ENCODE results near the gene PLEKHH2. TPM values are rescaled to one million over a fixed set of nuclear protein-coding genes. Genes with fewer than 3 reads are reported as not detected.
"Not testable (repeated sequence)": the region's sequence is repeated elsewhere in the genome, so short reads cannot be mapped to it uniquely, and the experiment has no call there.

PLEKHH2 gene
- total RNA-seq, 4 donors from 2014 or later, result 47.1 to 124 (median 74.8) TPM

DNA sequence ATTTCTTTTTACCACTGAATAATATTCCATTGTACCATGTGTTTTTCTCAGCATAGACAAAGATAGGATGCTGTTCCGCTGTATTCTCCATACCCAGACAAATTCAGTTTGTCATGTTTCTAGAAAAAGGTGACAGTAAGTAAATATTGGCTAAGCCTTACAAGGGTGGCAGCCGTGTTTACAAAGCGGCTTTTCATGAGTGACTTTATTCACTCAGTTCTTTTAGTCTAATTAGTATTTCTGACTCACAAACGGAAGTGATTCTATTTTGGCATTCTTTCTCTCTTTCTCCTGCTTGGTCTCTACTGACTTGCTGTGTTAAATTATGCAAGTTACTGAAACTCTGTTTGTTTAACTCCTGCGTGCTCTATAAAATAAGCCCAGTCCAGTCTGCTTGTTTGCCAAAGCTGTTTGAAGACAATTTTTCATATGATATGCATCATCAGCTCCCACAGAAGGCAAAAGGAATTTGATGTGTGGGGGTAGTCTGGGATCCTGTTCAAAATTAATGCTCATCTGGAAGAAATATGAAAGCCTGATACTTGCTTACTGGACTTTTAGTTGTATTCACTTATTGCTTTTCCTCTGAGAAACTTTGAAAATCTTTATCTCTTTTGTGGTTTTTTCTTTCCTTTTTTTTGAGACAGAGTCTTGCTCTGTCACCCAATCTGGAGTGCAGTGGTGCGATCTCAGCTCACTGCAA is 2.3 kb upstream of the PLEKHH2 start:
- intact Hi-C loops (cut with DNase I; ENCODE audit: low total_unique reads), result no loop called here
- peak in 1 of 2 donors; percentile 30 for DNase-seq
- TF ChIP-seq, protein P1, sequence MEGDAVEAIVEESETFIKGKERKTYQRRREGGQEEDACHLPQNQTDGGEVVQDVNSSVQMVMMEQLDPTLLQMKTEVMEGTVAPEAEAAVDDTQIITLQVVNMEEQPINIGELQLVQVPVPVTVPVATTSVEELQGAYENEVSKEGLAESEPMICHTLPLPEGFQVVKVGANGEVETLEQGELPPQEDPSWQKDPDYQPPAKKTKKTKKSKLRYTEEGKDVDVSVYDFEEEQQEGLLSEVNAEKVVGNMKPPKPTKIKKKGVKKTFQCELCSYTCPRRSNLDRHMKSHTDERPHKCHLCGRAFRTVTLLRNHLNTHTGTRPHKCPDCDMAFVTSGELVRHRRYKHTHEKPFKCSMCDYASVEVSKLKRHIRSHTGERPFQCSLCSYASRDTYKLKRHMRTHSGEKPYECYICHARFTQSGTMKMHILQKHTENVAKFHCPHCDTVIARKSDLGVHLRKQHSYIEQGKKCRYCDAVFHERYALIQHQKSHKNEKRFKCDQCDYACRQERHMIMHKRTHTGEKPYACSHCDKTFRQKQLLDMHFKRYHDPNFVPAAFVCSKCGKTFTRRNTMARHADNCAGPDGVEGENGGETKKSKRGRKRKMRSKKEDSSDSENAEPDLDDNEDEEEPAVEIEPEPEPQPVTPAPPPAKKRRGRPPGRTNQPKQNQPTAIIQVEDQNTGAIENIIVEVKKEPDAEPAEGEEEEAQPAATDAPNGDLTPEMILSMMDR (IDR thresholded peaks at IDR 0.05), result no peak
- TF ChIP-seq POLR2A (IDR thresholded peaks at IDR 0.05), result no peak

DNA sequence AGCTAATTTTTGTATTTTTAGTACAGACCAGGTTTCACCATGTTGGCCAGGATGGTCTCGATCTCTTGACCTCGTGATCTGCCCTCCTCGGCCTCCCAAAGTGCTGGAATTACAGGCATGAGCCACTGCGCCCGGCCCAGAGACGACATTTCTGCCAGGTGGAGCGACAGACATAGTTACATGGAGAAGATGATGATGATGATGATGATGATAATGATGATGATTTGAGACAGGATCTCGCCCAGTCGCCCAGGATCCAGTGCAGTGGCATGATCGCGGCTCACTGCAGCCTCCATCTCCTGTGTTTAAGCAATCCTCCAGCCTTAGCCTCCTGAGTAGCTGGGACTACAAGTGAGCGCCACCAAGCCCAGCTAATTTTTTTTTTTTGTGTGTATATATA is 907 bp upstream of the PLEKHH2 start:
- H3K4me1 ChIP-seq; intact Hi-C loops (cut with DNase I; ENCODE audit: low total_unique reads); H3K36me3 ChIP-seq; H3K9me3 ChIP-seq; H3K4me3 ChIP-seq; H3K27me3 ChIP-seq; DNase-seq: not testable (repeated sequence)
- peak overlapping the region; percentile 74 to 82 for H3K27ac ChIP-seq

More for the DNA sequence above, 2.3 kb upstream of the PLEKHH2 start:
- Histone ChIP-seq H3K27me3 (no peaks in the 10 kb centered on the region), H3K9me3 (no peaks in the 10 kb centered on the region), H3K4me1 (no peaks in the 10 kb centered on the region), H3K4me3 (no peak overlapping the region), H3K36me3 (no peaks in the 10 kb centered on the region), H3K27ac (peak overlapping the region; percentile 74 to 82)

DNA sequence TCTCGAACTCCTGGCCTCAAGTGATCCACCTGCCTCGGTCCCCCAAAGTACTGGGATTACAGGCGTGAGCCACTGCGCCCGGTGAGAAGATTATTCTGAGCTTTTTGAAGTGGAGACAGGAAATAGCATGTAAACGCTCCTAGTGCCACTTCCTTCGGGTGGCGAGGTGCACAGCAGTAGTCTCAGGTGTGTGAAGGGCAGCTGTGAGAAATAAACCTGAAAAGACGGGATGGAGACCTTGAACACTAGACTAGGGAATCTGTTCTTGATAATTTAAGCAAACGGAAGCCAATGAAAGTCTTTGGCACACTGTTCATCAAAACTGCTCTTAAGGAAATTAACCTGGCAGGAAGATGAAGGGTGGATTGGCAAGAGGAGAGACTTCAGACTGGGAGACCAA is 439 bp upstream of the PLEKHH2 start:
- Histone ChIP-seq H3K27ac (peak overlapping the region; percentile 90 to 93), H3K27me3 (no peaks in the 10 kb centered on the region), H3K4me3 (peak overlapping the region; percentile 80 to 96), H3K4me1 (no peaks in the 10 kb centered on the region), H3K36me3 (no peaks in the 10 kb centered on the region), H3K9me3 (no peaks in the 10 kb centered on the region)
- no peak for DNase-seq
- intact Hi-C loops (cut with DNase I; ENCODE audit: low total_unique reads), result no loop called here
- no peak for TF ChIP-seq POLR2A (IDR thresholded peaks at IDR 0.05)
- TF ChIP-seq, protein P1 (IDR thresholded peaks at IDR 0.05), result no peak

DNA sequence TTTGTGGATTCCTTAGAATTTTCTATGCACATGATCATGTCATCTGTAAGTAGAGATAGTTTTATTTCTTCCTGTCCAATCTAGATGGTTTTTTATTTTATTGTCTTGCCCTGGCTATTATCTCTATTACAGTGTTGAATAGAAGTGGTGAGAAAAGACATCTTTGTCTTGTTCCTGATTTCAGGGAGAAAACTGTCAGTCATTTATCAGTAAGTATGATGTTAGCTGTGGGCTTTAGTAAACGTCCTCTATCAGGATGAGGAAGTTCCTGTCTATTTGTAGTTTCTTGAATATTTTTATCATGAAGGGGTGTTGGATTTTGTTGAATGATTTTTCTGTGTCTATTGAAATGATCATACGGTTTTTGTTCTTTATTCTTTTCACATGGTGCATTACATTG is 5.3 kb downstream of the PLEKHH2 start:
- DNase-seq, result no peak
- no peak for TF ChIP-seq POLR2A (IDR thresholded peaks at IDR 0.05)
- TF ChIP-seq, protein P1 (IDR thresholded peaks at IDR 0.05), result no peak
- Histone ChIP-seq H3K27me3 (no peaks in the 10 kb centered on the region), H3K36me3 (no peaks in the 10 kb centered on the region), H3K9me3 (no peaks in the 10 kb centered on the region), H3K27ac (peak overlapping the region in 1 of 2 donors; percentile 32), H3K4me1 (peaks cover 0 to 7% of the 10 kb centered on the region in 2 donors), H3K4me3 (no peak overlapping the region)
- intact Hi-C loops (cut with DNase I; ENCODE audit: low total_unique reads), result no loop called here

DNA sequence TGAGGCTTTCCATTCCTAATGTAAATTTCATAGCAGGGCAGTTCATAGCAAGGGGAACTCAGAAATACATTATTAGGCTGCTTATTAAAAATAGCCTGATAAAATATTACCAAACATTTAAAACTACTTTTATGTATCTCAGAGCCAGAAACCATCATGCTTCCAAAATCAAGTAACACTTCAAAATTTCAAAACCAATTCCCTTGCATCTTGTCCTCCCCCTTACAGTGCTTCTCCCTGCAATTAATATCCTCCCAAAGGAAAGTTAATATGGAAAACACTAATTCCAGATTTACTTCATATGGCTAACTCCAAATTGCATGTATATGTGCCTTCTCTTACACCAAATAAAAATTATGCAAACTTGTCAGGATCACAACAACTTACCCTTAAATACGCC is 6.6 kb downstream of the PLEKHH2 start:
- TF ChIP-seq POLR2A (IDR thresholded peaks at IDR 0.05), result no peak
- TF ChIP-seq, protein P1 (IDR thresholded peaks at IDR 0.05), result no peak
- Histone ChIP-seq H3K9me3 (no peaks in the 10 kb centered on the region), H3K4me3 (no peak overlapping the region), H3K27ac (peak overlapping the region in 1 of 2 donors; percentile 32), H3K27me3 (no peaks in the 10 kb centered on the region), H3K36me3 (no peaks in the 10 kb centered on the region), H3K4me1 (peaks cover 0 to 7% of the 10 kb centered on the region in 2 donors)
- intact Hi-C loops (cut with DNase I; ENCODE audit: low total_unique reads), result no loop called here
- DNase-seq, result no peak
